HEK293 (cell line): ENCODE results near the gene CEP112.

Experiments used
- CTCF ChIA-PET: fragments of 350-600 bp; formaldehyde crosslinking; extraction: SDS; loops from one replicate; lab custom pipeline; 2021; ENCODE audit warnings: antibody characterized with exemption; lab: Yijun Ruan, JAX
- POLR2A ChIA-PET: fragments of 300-600 bp; formaldehyde crosslinking; extraction: SDS; loops from one replicate; lab custom pipeline; 2020; ENCODE audit warnings: antibody characterized with exemption, inconsistent platforms; lab: Yijun Ruan, JAX
- H3K27ac ChIP-seq: fragments of 200-500 bp; sonication (Bioruptor generic); 2 replicates; pipeline ENCODE4 v1.5.1; 2014; ENCODE audit warnings: low read depth, low read length, control low read depth, inconsistent platforms; ENCODE audit errors: extremely low read depth
- H3K36me3 ChIP-seq, 2 experiments: fragments of 200-500 bp in 1 of 2; sonication (Bioruptor generic) in 1 of 2; 1 replicate in 1 of 2; 2 replicates in 1 of 2; pipeline ENCODE4 v1.5.1; 2014 to 2017; ENCODE audit warnings: inconsistent platforms in 2 of 2, low read length in 2 of 2; ENCODE audit not compliant: control insufficient read depth in 2 of 2, insufficient read depth in 1 of 2
- H3K4me1 ChIP-seq: fragments of 200-500 bp; sonication (Bioruptor generic); 2 replicates; pipeline ENCODE4 v1.5.1; 2014; ENCODE audit warnings: mild to moderate bottlenecking, low read length, inconsistent platforms; ENCODE audit not compliant: control insufficient read depth, insufficient read depth
- H3K4me3 ChIP-seq: 2 replicates; pipeline ENCODE4 v1.5.1; 2011; ENCODE audit warnings: low read depth, mild to moderate bottlenecking, control low read depth, low read length, moderate library complexity
- H3K9me3 ChIP-seq: fragments of 200-500 bp; sonication (Bioruptor generic); 2 replicates; pipeline ENCODE4 v1.5.1; 2014; ENCODE audit warnings: low read depth, low read length, inconsistent platforms; ENCODE audit not compliant: control insufficient read depth, insufficient read depth
- BCL11A ChIP-seq: fragments of 450-650 bp; formaldehyde crosslinking; IDR thresholded peaks from 2 replicates; pipeline ENCODE4 v1.5.1; 2016; ENCODE audit warnings: low read depth, missing biosample characterization, missing genetic modification characterization
- GFI1B ChIP-seq: fragments of 450-650 bp; formaldehyde crosslinking; IDR thresholded peaks from 2 replicates; pipeline ENCODE4 v1.5.1; 2016; ENCODE audit warnings: missing biosample characterization, missing genetic modification characterization
- HOXD13 ChIP-seq: sonication (generic); formaldehyde crosslinking; IDR thresholded peaks from 2 replicates; pipeline ENCODE4 v1.8.0; 2022; ENCODE audit warnings: missing genetic modification reagents, borderline replicate concordance
- KLF16 ChIP-seq: fragments of 450-650 bp; formaldehyde crosslinking; IDR thresholded peaks from 2 replicates; pipeline ENCODE4 v1.5.1; 2017; ENCODE audit warnings: missing biosample characterization, missing genetic modification characterization
- OVOL3 ChIP-seq: fragments of 450-650 bp; formaldehyde crosslinking; IDR thresholded peaks from 2 replicates; pipeline ENCODE4 v1.5.1; 2016; ENCODE audit warnings: missing biosample characterization, missing genetic modification characterization
- SCRT1 ChIP-seq: fragments of 450-650 bp; formaldehyde crosslinking; IDR thresholded peaks from 2 replicates; pipeline ENCODE4 v1.5.1; 2016; ENCODE audit warnings: missing biosample characterization, missing genetic modification characterization, borderline replicate concordance
- ZBTB17 ChIP-seq: fragments of 450-650 bp; formaldehyde crosslinking; IDR thresholded peaks from 2 replicates; pipeline ENCODE4 v1.5.1; 2016; ENCODE audit warnings: missing biosample characterization, missing genetic modification characterization
- ZBTB20 ChIP-seq: fragments of 450-650 bp; formaldehyde crosslinking; IDR thresholded peaks from 2 replicates; pipeline ENCODE4 v1.5.1; 2016; ENCODE audit warnings: missing biosample characterization, missing genetic modification characterization
- ZFHX2 ChIP-seq: fragments of 450-650 bp; formaldehyde crosslinking; conservative IDR thresholded peaks from 2 replicates; pipeline ENCODE4 v1.5.1; 2016; ENCODE audit warnings: missing biosample characterization, missing genetic modification characterization
- ZFP37 ChIP-seq: fragments of 450-650 bp; formaldehyde crosslinking; IDR thresholded peaks from 2 replicates; pipeline ENCODE4 v1.5.1; 2016; ENCODE audit warnings: missing biosample characterization, missing genetic modification characterization
- ZFP69B ChIP-seq: fragments of 450-650 bp; formaldehyde crosslinking; IDR thresholded peaks from 2 replicates; pipeline ENCODE4 v1.5.1; 2016; ENCODE audit warnings: missing biosample characterization, missing genetic modification characterization
- ZNF10 ChIP-seq: fragments of 450-650 bp; formaldehyde crosslinking; IDR thresholded peaks from 2 replicates; pipeline ENCODE4 v1.5.1; 2017; ENCODE audit warnings: missing biosample characterization, missing genetic modification characterization
- ZNF157 ChIP-seq: fragments of 450-650 bp; formaldehyde crosslinking; IDR thresholded peaks from 2 replicates; pipeline ENCODE4 v1.5.1; 2016; ENCODE audit warnings: missing biosample characterization, missing genetic modification characterization
- ZNF2 ChIP-seq: fragments of 450-650 bp; formaldehyde crosslinking; IDR thresholded peaks from 2 replicates; pipeline ENCODE4 v1.5.1; 2016; ENCODE audit warnings: missing biosample characterization, missing genetic modification characterization
- ZNF239 ChIP-seq: fragments of 450-650 bp; formaldehyde crosslinking; IDR thresholded peaks from 2 replicates; pipeline ENCODE4 v1.5.1; 2016; ENCODE audit warnings: missing biosample characterization, missing genetic modification characterization
- ZNF335 ChIP-seq: fragments of 450-650 bp; formaldehyde crosslinking; conservative IDR thresholded peaks from 2 replicates; pipeline ENCODE4 v1.5.1; 2016; ENCODE audit warnings: missing biosample characterization, missing genetic modification characterization
- ZNF391 ChIP-seq: fragments of 450-650 bp; formaldehyde crosslinking; IDR thresholded peaks from 2 replicates; pipeline ENCODE4 v1.5.1; 2016; ENCODE audit warnings: low read depth, missing biosample characterization, missing genetic modification characterization, borderline replicate concordance
- ZNF544 ChIP-seq: fragments of 450-650 bp; formaldehyde crosslinking; IDR thresholded peaks from 2 replicates; pipeline ENCODE4 v1.5.0; 2017; ENCODE audit warnings: missing biosample characterization, missing genetic modification characterization
- ZXDB ChIP-seq: fragments of 450-650 bp; formaldehyde crosslinking; IDR thresholded peaks from 2 replicates; pipeline ENCODE4 v1.5.1; 2016; ENCODE audit warnings: missing biosample characterization, missing genetic modification characterization
- TF ChIP-seq, protein P1 (sequence below): fragments of 450-650 bp; formaldehyde crosslinking; IDR thresholded peaks from 2 replicates; pipeline ENCODE4 v1.5.1; 2017; ENCODE audit warnings: missing biosample characterization, missing genetic modification characterization
- TF ChIP-seq, protein P2 (sequence below): fragments of 450-650 bp; formaldehyde crosslinking; optimal IDR thresholded peaks from 2 replicates; pipeline ENCODE3; 2016; ENCODE audit warnings: missing biosample characterization, mild to moderate bottlenecking, missing genetic modification characterization
- TF ChIP-seq, protein P3 (sequence below): fragments of 450-650 bp; formaldehyde crosslinking; IDR thresholded peaks from 2 replicates; pipeline ENCODE4 v1.5.1; 2016; ENCODE audit warnings: missing biosample characterization, missing genetic modification characterization
- TF ChIP-seq, protein P4 (sequence below): fragments of 450-650 bp; formaldehyde crosslinking; IDR thresholded peaks from 2 replicates; pipeline ENCODE4 v1.5.1; 2016; ENCODE audit warnings: missing biosample characterization, missing genetic modification characterization
- TF ChIP-seq, protein P5 (sequence below): fragments of 450-650 bp; formaldehyde crosslinking; IDR thresholded peaks from 2 replicates; pipeline ENCODE4 v1.5.1; 2016; ENCODE audit warnings: missing biosample characterization, missing genetic modification characterization
- TF ChIP-seq, protein P6 (sequence below): fragments of 450-650 bp; formaldehyde crosslinking; IDR thresholded peaks from 2 replicates; pipeline ENCODE4 v1.5.1; 2016; ENCODE audit warnings: missing biosample characterization, missing genetic modification characterization

The CEP112 gene

DNA sequence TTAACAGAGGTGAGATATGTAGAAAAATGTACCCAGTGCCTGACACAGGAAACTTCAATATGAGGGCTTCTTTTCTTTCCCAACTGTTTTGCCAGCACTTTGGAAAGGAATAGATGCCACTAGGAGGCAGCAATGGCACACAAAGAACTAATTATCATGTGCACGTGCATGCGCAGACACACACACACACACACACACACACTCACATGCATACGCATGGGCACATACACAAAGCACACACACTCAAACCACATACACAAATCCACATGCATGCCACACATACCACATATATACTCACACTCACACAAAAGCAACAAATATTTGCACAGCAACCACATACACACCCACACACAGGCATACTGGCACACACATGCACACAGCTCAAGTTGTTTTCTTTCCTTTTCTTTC lies 8.8 kb upstream of the CEP112 start:
- Histone ChIP-seq H3K9me3 (no peaks in the 10 kb centered on the region), H3K36me3 (no peaks in the 10 kb centered on the region), H3K4me1 (no peaks in the 10 kb centered on the region), H3K4me3 (no peak overlapping the region), H3K27ac (no peak overlapping the region)
- ChIA-PET CTCF (interaction anchor here (0.6 to 2.4 kb wide), 53 partner anchors 10 to 1839 kb away, joined by 3 to 27 read pairs (median 3); partner anchors contain the start of gene CEP112), POLR2A (no interaction called here)
- TF ChIP-seq ZFHX2 (tag by site-specific recombination): peak; percentile 83
- peak; percentile 92 for TF ChIP-seq SCRT1 (tag by site-specific recombination)
- 0 out of 2 replicates have a peak, but pooled peaks have one; percentile 14 for TF ChIP-seq OVOL3
- TF ChIP-seq BCL11A (tag by site-specific recombination): peak; percentile 16; the same call in 1 of the 2 replicates
- TF ChIP-seq ZXDB: peak; percentile 85
- 0 out of 2 replicates have a peak, but pooled peaks have one; percentile 58 for TF ChIP-seq ZFP69B (tag by site-specific recombination)
- TF ChIP-seq ZNF10 (tag by site-specific recombination): no peak
- TF ChIP-seq ZBTB20 (tag by site-specific recombination): peak; percentile 45; the same call in 1 of the 2 replicates
- peak; percentile 66; the same call in 1 of the 2 replicates for TF ChIP-seq KLF16 (tag by site-specific recombination)
- TF ChIP-seq ZNF2 (tag by site-specific recombination): peak; percentile 97
- TF ChIP-seq, protein P1, sequence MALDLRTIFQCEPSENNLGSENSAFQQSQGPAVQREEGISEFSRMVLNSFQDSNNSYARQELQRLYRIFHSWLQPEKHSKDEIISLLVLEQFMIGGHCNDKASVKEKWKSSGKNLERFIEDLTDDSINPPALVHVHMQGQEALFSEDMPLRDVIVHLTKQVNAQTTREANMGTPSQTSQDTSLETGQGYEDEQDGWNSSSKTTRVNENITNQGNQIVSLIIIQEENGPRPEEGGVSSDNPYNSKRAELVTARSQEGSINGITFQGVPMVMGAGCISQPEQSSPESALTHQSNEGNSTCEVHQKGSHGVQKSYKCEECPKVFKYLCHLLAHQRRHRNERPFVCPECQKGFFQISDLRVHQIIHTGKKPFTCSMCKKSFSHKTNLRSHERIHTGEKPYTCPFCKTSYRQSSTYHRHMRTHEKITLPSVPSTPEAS (tag by site-specific recombination): peak; percentile 100
- TF ChIP-seq, protein P2, sequence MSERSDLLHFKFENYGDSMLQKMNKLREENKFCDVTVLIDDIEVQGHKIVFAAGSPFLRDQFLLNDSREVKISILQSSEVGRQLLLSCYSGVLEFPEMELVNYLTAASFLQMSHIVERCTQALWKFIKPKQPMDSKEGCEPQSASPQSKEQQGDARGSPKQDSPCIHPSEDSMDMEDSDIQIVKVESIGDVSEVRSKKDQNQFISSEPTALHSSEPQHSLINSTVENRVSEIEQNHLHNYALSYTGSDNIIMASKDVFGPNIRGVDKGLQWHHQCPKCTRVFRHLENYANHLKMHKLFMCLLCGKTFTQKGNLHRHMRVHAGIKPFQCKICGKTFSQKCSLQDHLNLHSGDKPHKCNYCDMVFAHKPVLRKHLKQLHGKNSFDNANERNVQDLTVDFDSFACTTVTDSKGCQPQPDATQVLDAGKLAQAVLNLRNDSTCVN (tag by site-specific recombination): peak; percentile 86
- peak; percentile 69; the same call in 1 of the 2 replicates for TF ChIP-seq ZFP37 (tag by site-specific recombination)
- TF ChIP-seq, protein P3, sequence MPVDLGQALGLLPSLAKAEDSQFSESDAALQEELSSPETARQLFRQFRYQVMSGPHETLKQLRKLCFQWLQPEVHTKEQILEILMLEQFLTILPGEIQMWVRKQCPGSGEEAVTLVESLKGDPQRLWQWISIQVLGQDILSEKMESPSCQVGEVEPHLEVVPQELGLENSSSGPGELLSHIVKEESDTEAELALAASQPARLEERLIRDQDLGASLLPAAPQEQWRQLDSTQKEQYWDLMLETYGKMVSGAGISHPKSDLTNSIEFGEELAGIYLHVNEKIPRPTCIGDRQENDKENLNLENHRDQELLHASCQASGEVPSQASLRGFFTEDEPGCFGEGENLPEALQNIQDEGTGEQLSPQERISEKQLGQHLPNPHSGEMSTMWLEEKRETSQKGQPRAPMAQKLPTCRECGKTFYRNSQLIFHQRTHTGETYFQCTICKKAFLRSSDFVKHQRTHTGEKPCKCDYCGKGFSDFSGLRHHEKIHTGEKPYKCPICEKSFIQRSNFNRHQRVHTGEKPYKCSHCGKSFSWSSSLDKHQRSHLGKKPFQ (tag by site-specific recombination): peak; percentile 79
- peak; percentile 95; the same call in 1 of the 2 replicates for TF ChIP-seq ZNF391 (tag by site-specific recombination)
- TF ChIP-seq, protein P4, sequence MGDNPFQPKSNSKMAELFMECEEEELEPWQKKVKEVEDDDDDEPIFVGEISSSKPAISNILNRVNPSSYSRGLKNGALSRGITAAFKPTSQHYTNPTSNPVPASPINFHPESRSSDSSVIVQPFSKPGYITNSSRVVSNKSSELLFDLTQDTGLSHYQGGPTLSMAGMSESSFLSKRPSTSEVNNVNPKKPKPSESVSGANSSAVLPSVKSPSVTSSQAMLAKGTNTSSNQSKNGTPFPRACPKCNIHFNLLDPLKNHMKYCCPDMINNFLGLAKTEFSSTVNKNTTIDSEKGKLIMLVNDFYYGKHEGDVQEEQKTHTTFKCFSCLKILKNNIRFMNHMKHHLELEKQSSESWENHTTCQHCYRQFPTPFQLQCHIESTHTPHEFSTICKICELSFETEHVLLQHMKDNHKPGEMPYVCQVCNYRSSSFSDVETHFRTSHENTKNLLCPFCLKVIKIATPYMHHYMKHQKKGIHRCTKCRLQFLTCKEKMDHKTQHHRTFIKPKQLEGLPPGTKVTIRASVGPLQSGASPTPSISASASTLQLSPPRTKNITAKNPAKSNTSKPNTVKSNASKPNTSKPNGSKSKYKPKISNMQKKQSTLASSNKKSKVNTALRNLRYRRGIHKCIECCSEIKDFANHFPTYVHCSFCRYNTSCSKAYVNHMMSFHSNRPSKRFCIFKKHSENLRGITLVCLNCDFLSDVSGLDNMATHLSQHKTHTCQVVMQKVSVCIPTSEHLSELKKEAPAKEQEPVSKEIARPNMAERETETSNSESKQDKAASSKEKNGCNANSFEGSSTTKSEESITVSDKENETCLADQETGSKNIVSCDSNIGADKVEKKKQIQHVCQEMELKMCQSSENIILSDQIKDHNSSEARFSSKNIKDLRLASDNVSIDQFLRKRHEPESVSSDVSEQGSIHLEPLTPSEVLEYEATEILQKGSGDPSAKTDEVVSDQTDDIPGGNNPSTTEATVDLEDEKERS: no peak
- TF ChIP-seq ZNF239: peak; percentile 47; the same call in 1 of the 2 replicates
- TF ChIP-seq ZBTB17 (tag by site-specific recombination): peak; percentile 58
- TF ChIP-seq ZNF157: 0 out of 2 replicates have a peak, but pooled peaks have one; percentile 43
- no peak for TF ChIP-seq ZNF544 (tag by site-specific recombination)
- TF ChIP-seq, protein P5, sequence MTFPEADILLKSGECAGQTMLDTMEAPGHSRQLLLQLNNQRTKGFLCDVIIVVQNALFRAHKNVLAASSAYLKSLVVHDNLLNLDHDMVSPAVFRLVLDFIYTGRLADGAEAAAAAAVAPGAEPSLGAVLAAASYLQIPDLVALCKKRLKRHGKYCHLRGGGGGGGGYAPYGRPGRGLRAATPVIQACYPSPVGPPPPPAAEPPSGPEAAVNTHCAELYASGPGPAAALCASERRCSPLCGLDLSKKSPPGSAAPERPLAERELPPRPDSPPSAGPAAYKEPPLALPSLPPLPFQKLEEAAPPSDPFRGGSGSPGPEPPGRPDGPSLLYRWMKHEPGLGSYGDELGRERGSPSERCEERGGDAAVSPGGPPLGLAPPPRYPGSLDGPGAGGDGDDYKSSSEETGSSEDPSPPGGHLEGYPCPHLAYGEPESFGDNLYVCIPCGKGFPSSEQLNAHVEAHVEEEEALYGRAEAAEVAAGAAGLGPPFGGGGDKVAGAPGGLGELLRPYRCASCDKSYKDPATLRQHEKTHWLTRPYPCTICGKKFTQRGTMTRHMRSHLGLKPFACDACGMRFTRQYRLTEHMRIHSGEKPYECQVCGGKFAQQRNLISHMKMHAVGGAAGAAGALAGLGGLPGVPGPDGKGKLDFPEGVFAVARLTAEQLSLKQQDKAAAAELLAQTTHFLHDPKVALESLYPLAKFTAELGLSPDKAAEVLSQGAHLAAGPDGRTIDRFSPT (tag by site-specific recombination): no peak
- TF ChIP-seq HOXD13 (CRISPR knock-in tag): no peak
- TF ChIP-seq ZNF335 (tag by site-specific recombination): peak; percentile 35; the same call in 1 of the 2 replicates
- TF ChIP-seq GFI1B (tag by site-specific recombination): no peak
- TF ChIP-seq, protein P6, sequence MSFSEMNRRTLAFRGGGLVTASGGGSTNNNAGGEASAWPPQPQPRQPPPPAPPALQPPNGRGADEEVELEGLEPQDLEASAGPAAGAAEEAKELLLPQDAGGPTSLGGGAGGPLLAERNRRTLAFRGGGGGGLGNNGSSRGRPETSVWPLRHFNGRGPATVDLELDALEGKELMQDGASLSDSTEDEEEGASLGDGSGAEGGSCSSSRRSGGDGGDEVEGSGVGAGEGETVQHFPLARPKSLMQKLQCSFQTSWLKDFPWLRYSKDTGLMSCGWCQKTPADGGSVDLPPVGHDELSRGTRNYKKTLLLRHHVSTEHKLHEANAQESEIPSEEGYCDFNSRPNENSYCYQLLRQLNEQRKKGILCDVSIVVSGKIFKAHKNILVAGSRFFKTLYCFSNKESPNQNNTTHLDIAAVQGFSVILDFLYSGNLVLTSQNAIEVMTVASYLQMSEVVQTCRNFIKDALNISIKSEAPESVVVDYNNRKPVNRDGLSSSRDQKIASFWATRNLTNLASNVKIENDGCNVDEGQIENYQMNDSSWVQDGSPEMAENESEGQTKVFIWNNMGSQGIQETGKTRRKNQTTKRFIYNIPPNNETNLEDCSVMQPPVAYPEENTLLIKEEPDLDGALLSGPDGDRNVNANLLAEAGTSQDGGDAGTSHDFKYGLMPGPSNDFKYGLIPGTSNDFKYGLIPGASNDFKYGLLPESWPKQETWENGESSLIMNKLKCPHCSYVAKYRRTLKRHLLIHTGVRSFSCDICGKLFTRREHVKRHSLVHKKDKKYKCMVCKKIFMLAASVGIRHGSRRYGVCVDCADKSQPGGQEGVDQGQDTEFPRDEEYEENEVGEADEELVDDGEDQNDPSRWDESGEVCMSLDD (tag by site-specific recombination): no peak
